ENCODE results near the gene SLC6A18.

DNA sequence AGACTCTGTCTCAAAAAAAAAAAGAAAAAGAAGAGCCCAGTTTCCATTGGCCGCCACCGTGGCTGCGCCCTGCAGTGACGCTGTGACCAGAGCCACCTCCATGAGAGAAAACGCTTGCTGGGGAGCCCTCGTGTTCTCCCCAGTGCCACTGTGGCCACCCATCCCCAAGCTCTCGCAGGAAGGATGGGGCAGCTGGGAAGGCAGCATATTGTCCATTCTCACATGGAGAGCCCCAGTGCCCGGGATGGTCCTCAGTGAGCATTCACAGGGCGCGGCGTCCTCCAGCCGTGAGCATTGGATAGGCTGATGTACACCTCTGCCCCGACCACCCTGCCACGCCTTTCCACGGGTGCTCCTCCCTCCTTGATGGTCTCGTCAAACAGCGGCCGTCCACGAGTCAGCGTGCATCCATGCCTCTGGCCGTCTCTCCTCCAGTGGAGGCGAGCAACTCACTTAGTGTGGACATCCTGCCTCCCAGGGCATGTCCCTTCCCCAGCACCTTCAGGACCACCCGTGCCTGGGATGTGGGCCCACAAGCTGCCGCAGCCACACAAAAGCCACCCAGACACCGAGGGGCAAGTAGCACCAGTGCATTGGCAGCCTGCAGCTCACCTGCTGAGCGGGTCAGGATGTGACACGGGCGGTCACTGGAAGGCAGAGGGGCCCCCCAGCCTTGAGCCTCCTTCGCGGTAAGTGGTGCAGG lies 47.2 kb upstream of the SLC6A18 start:
- TF ChIP-seq, protein P1, sequence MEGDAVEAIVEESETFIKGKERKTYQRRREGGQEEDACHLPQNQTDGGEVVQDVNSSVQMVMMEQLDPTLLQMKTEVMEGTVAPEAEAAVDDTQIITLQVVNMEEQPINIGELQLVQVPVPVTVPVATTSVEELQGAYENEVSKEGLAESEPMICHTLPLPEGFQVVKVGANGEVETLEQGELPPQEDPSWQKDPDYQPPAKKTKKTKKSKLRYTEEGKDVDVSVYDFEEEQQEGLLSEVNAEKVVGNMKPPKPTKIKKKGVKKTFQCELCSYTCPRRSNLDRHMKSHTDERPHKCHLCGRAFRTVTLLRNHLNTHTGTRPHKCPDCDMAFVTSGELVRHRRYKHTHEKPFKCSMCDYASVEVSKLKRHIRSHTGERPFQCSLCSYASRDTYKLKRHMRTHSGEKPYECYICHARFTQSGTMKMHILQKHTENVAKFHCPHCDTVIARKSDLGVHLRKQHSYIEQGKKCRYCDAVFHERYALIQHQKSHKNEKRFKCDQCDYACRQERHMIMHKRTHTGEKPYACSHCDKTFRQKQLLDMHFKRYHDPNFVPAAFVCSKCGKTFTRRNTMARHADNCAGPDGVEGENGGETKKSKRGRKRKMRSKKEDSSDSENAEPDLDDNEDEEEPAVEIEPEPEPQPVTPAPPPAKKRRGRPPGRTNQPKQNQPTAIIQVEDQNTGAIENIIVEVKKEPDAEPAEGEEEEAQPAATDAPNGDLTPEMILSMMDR (IDR thresholded peaks at IDR 0.05; ENCODE audit: low read depth, low read length, poor library complexity, severe bottlenecking) = no peak
- TF ChIP-seq EZH2phosphoT487 (IDR thresholded peaks at IDR 0.05; ENCODE audit: borderline replicate concordance, low read length) = no peak
